ENCODE results near the gene PCYT1B.

The PCYT1B gene

DNA sequence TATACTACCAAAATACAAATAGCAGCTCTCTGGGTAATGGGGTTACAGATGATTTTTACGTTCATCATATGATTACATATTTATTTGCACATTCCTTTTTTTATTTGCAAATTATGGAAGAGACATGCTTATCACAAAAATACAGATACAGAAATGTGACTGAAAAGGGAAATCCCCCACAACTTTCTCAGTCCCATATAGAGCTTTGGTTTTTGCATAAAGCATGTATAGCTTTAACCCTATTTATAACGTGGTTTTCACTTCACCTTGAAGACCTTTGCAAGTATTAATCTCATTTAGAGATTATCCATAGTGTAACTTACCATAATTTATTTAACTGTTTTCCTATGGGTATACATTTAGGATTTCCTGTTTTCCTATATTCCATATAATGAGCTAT is 126.7 kb downstream of the PCYT1B start:
- DNase-seq, result no peak

DNA sequence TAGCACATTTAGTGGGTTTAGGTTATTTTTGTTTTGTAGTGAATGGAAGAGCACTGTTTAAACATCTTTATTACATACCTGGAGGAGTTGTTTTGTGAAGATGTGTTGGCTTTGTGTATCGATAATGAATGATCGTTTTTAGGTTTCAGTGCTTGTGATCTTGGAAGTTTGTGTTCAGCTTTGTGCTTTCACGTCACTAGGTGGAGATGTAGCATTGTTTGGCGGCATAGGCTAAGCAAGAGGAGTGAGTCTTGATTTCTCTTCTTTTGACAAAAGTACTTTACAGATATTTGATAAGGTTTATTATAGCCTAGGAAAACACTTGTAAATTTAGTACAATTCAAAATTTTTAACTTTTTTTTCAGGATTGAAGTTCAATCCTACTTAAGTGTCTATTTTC is 131.7 kb downstream of the PCYT1B start:
- no peak for DNase-seq

DNA sequence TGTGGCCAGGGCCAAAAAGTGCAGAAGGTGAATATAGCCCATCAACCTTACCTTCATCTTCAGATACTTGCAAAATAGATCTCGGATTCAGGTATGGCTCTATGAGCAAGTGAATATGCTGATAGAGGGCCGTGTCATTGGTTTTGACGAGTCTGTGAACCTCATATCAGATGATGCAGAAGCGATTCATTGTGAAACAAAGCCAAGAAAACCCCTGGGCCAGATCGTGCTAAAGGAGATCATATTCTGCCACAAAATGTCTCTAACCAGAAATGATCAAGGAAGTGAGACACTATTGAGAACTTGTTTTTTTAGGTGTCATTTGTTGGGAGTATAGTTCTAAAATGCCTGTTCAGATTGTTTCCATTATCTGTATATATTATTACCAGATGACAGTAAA is 133.7 kb downstream of the PCYT1B start:
- no peak for DNase-seq

DNA sequence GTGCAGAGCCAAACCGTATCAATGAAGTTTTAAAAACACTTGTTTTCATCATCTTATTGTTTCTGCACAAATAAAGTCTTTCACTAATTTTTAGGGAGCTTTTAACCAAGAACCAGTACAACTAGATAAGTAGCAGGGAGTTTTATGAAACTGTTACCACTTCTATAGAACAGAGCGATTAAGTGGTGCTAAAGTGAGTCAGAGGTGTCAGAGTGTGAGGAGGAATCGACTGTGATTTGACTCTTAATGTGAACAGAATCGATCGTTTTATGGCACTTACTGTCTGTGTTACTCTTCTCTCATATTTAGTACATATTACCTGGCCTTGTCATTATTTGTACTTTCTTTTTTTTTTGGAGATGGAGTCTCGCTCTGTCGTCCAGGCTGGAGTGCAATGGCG is 138.8 kb downstream of the PCYT1B start:
- no peak for DNase-seq
